Activated gamma-delta T cell treated with anti-CD3 and anti-CD28 coated beads, Interleukin-2, amount 50 U/mL, for 16 hours (primary cell): ENCODE results near the gene OR5C1.
A peak's percentile ranks its signal among the peaks of the same experiment; 100 is the strongest.
"Not testable (repeated sequence)": the region's sequence is repeated elsewhere in the genome, so short reads cannot be mapped to it uniquely, and the experiment has no call there.

Source experiments
- DNase-seq: peaks from one replicate; pipeline ENCODE4 v3.0.0-alpha.2; 2020; ENCODE audit warnings: low read depth

The OR5C1 gene

DNA sequence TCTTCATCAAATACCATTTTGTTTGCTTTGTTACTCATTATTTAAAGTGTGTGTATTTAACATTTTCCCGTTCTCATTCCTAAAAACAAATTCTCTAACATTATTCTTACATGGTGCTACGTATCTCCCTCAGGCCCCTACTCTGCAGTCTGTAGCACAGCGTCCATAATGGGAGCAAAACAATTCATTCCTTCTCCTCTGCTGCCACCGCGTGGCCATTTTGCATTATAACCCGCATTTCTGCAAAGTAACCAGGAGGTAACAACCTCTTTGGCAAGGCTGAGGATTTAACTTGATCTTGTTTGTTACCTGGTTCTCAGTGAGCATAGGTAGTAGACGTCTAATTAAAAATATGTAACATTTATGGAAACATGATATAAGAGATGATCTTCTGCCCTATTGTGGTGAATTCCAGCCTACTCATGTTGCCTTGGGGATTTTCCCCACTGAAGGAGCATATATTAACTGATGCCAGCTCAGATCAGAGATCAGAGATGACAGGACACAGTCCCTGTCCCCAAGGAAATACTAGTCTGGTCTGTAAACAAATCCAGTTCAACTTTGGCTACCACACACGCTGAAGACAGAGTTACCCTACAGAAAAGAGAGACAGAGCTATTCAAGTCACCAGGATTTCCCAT, 21.7 kb downstream of the OR5C1 start:
- peak; percentile 58 for DNase-seq

DNA sequence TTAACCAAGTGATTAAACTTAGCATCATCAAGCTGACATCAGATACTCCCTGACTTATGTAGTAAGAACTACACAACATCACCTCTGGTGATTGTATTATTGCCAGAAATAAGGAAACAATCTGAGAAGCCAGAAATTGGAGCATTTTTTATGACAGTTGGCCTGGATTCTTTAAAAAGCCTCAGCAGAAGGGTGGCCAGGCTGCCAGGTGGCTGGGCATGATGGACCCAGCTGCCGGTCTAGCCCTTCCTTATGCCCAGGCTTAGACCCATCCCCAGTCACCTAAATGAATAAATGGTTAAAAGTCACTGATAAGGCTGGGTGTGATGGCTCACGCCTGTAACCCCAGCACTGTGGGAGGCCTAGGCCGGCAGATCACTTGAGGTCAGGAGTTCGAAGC, 24.0 kb downstream of the OR5C1 start:
- DNase-seq = no peak

DNA sequence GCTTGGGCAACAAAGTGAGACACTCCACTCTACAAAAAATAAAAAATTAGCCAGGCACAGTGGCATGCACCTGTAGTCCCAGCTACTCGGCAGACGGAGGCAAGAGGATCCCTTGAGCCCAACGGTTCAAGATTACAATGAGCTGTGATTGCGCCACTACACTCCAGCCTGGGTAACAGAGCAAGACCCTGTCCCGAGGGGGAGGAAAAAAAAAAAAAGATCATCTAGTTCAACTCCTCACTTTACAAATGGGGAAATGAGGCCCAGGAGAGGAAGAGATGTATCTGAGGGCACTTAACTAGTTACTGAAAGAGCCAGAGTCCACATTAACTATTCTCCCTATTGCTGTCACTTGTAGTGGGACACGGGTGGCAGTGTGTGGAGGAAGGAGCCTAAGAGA, 25.8 kb downstream of the OR5C1 start:
- DNase-seq = no peak

DNA sequence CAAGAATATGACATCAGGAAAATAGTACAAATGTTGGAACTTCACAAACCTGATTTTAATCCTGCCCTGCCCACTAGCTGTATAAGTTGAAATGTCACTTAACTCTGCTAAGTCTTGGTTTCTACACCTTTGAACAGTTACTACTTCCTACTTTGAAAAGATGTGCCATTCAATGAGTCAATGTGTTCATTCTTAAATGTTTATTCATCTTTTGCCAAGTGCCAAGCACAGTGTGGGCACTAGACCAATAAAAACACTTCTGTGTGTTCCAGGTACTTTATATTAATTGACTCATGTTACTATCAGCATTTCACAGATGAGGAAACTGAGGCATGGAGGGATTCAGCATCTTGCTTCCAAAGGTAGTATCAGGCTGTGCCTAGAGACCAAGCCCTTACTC, 26.8 kb downstream of the OR5C1 start:
- no peak for DNase-seq

DNA sequence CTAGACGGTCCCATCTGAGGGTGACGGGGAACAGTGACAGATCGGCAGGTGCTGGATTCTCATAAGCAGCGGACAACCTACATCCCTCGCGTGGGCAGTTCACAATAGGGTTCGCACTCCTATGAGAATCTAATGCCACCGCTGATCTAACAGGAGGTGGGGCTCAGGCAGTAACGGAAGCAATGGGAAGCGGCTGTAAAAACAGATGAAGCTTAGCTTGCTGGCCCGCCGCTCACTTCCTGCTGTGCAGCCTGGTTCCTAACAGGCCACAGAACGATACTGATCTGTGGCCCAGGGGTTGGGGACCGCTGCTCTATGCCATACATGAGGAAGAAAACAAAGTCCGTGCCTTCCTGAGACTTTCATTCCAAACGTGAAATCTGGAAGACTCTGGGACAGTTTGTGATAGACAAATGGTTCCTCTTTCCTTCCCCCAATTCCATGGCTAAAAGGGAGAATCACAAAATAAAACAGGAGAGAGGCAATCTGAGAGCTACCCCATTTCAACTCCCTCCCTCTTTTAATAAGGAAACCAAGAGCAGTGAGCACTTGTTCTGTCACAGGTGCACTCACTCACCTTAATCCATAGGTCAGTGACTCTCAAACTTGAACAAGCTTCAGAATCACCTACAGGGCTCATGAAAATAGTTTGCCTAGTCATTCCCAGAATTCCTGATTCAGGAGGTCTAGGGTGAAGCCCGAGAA, 27.6 kb downstream of the OR5C1 start:
- DNase-seq = peak; percentile 16

DNA sequence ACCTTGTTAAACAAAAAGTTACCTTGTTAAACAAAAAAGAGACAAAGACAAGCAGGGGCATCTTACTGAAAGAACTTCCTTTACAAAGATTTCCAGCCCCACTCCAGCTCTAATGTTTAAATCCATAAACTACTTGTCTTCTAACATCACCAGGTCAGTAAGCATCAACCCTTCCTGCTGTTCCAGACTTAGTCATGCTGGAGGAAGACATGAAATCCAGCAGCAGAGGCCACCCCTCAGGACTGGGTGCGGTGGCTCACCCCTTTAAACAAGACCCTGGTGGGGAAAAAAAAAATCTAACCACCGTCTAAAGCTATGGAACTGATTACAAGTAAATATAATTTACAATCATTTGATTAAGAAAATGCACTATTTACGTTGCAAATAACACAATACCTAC, 30.6 kb downstream of the OR5C1 start:
- no peak for DNase-seq

DNA sequence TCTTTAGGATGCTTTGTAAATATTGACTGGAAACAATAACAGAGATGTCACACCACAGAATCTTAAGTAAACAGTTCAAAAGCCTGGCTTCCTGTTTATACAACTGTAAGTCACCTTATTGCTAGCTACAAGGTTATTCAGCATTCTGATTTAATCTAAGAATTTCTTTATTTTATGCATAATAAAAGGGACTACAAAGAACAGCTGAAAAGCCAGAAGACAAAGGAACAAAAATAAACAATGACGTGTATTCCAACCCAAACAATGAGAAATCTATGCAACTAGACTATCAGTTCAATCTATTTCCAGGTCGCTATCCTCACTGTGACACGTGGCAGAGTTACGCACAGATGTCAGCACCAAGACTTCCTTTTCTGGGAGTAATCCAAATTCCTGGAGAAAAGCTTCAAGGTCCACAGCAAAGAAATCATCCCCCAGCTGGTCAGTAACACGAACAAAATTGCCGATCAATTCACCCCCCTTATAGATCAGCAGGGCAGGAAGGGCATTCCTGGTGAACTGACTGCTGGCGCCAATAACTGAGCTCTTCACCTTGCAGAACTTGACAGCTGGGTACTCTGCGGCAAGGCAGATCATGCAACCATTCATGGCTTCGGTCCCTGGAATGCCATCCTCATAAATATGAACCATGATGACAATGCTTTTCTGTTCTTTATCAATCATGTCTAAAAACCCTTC, 31.2 kb downstream of the OR5C1 start:
- DNase-seq = no peak

DNA sequence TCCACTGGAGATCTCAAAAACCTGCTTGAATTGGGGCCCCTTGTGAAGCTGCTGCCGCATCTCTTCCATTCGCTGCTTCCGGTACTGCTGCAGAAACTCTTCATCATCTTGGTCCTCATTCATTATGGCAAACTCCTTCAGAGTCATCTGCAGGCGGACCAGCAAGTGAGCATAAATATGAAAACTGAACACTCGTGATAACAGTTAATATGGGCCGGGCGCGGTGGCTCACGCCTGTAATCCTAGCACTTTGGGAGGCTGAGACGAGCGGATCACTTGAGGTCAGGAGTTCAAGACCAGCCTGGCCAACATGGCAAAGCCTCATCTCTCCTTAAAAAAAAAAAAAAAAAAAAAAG, 31.7 kb downstream of the OR5C1 start:
- DNase-seq = no peak

DNA sequence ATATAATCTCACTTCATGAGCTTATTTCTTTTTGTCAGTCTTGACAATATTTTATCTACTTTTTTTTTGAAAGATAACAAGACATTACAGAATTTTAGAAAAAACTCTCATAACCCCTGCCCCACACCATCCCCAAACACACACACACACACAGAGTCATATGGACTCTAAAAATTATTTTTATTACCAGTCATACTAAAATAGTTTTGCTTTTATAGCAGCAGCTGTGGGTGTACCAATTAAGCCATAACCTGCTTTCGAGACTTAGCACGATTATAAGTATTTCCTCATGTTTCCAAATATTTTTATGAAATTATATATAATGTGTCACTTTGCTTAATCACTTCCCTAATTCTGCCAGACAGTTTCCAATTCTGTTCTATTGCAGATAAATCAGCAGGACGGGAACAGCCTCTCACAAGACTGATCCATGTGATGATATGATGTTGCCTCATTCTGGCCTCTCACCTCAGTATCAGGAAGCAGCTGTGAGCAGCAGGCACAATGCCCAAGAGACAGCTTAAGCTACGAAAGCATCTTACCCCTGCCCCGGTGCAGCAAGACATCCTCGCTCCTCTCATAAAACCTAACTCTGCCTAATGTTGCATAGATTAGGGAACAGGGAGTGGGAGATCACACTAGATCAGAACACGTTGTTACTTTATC, 32.7 kb downstream of the OR5C1 start:
- DNase-seq = no peak

DNA sequence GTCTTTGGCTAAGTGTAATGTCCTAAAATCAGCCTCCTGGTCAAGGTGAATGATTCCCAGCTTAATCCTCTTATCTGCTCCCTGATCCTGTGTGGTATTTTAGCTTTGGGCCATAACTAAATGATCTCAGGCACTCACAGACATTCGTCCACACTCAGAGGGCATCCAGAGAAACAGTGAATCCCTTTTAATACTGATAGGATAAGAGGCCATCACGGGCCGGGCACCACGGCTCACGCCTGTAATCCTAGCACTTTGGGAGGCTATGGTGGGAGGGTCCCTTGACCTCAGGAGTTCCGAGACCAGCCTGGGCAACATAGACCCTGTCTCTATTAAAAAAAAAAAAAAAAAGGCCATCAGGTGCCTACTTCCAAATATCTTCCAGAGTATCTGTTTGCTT, 33.3 kb downstream of the OR5C1 start:
- no peak for DNase-seq

DNA sequence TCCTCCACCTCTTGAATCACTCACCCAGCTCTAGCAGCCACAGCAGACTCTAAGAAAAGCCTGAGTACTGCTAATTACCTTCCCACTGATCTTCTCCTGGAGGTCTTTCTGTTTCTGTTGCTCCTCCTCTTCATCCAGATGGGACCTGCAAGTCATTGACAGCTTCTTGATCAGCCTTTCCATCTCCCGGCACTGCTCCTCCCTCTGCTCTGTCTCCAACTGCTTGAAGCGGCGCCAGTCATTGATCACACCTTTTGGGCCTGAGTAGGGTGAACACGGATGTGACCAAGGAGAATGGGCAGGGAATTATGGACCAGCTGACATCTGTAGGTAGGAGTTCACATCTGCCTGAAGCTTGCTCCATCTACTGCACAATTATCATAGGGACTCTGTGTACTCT, 34.2 kb downstream of the OR5C1 start:
- no peak for DNase-seq

DNA sequence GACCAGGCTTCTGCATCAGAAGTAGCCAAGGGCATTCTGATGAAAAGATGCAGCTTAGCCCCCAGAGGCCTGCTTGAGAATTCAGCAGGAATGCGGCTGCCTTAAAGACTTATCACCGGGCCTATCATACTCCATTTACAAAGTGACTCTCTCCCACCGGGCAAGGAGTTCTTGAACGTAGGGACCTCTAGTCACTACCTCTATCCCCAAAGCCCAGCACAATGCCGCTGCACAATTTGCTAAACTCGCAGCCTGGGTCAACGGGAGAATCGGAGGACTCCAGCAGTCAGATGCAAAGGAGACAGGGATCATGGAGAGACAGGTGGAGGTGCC, 39.0 kb downstream of the OR5C1 start:
- no peak for DNase-seq

DNA sequence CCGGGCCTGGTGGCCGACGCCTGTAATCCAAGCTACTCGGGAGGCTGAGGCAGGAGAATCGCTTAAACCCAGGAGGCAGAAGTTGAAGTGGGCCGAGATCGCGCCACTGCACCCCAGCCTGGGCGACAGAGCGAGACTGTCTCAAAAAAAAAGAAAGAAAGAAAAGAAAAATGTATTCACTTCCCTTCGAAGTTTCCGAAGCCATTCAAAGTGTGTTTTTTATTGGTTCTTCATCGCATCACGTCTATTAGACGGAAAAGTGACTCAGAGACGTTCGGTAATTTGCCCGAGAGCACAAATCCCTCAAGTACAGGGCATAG, 40.2 kb downstream of the OR5C1 start:
- not testable (repeated sequence) for DNase-seq

DNA sequence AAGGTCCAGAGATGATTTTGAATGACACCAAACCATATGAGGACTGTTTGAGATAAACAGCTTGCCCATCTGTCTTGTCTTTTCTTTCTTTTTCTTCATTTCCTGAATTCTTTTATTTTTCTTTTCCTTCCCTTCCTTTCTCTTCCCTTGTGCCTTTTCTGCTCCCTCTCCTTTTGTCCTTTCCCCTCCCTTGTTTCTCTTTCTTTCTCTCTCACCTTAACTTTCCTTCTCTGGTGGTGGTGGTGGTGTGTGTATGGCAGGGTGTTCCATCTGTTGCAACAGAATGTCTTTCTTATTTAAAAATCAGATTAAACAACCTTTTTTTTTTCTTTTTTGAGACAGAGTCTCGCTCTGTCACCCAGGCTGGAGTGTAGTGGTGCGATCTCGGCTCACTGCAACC, 43.5 kb downstream of the OR5C1 start:
- no peak for DNase-seq

DNA sequence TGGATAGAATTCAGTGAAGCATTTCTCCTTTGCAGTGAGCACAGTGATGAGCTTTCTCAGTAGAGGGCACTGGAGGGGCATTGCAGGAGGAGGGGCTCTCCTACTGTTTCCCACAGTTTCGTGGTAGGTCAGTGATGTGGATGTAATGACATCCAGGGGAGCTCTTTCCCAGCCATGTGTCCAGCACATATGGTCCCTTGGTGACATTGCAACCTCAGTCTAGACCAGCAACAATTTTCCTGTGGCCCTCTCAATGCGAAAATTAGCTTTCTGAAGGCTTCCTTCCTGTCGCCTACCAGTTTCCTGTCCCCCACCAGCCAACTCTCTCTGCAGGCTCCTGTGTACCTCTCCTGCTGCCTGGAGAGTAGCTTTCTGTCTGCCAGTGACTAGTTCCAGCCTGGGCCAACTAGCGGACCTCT, 46.6 kb downstream of the OR5C1 start:
- no peak for DNase-seq

DNA sequence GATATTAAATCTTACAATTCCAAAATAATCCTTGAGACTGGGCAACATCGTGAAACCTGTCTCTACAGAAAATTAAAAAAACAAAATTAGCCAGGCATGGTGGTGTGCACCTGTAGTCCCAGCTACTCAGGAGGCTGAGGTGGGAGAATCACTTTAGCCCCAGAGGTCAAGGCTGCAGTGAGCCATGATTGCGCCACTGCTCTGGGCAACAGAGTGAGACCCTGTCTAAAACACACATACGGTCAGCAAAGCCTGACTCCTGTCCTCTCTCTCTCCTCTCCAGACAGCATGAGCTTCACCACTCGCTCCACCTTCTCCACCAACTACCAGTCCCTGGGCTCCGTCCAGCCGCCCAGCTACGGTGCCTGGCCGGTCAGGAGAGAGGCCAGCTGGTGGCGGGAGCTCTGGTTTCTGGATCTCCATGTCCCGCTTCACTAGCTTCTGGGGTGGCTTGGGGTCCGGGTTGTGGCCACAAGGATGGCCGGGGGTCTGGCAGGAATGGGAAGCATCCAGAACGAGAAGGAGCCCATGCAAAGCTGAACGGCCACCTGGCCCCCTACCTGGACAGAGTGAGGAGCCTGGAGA, 48.6 kb downstream of the OR5C1 start:
- DNase-seq = no peak

DNA sequence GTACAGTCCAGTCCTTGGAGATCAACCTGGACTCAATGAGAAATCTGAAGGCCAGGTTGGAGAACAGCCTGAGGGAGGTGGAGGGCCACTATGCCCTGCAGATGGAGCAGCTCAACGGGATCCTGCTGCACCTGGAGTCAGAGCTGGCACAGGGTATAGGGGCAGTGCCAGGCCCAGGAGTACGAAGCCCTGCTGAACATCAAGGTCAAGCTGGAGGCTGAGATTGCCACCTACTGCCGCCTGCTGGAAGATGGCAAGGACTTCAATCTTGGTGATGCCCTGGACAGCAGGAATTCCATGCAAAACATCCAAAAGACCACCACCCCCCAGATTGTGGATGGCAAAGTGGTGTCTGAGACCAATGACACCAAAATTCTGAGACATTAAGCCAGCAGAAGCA, 49.7 kb downstream of the OR5C1 start:
- not testable (repeated sequence) for DNase-seq
